ENCODE measurements around the gene ASMT.

ASMT gene

GRCh38 chrX:1609311-1609710, 5.5 kb upstream of the ASMT start:
- Histone ChIP-seq H3K4me3 (ENCODE audit: low read depth, low read length, poor library complexity, severe bottlenecking) (no peak overlapping the region), H3K4me2 (ENCODE audit: low read length) (no peak overlapping the region), H3K9me3 (ENCODE audit: low read length) (no peaks in the 10 kb centered on the region), H3K79me2 (ENCODE audit: insufficient read depth, low read length) (no peaks in the 10 kb centered on the region), H3K27ac (ENCODE audit: low read depth, low read length, poor library complexity, severe bottlenecking) (no peak overlapping the region), H3K36me3 (ENCODE audit: insufficient read depth, low read length) (peaks cover 5% of the 10 kb centered on the region), H3K9me2 (ENCODE audit: low read depth, low read length) (no peaks in the 10 kb centered on the region), H3K9ac (ENCODE audit: low read length) (no peak overlapping the region), H3K4me1 (ENCODE audit: insufficient read depth, low read length, severe bottlenecking) (peaks cover 28% of the 10 kb centered on the region), H4K20me1 (ENCODE audit: insufficient read depth, low read length) (no peaks in the 10 kb centered on the region), H3K27me3 (ENCODE audit: insufficient read depth, low read length) (no peaks in the 10 kb centered on the region), H3F3A (ENCODE audit: insufficient read depth, low read length) (0 out of 2 replicates have a peak, but pooled peaks cover 6% of the 10 kb centered on the region), H2AFZ (ENCODE audit: low read length) (no peak overlapping the region)
- TF ChIP-seq EZH2 (IDR thresholded peaks at IDR 0.05; ENCODE audit: borderline replicate concordance, low read length), result no peak
- no peak for TF ChIP-seq CTCF (IDR thresholded peaks at IDR 0.05; ENCODE audit: low read length)

GRCh38 chrX:1609762-1610161, 5.1 kb upstream of the ASMT start:
- TF ChIP-seq EZH2 (IDR thresholded peaks at IDR 0.05; ENCODE audit: borderline replicate concordance, low read length) (no peak), CTCF (IDR thresholded peaks at IDR 0.05; ENCODE audit: low read length) (no peak)
- Histone ChIP-seq H3K36me3 (ENCODE audit: insufficient read depth, low read length) (peaks cover under 1% of the 10 kb centered on the region; the same call in 1 of the 2 replicates), H3K4me1 (ENCODE audit: insufficient read depth, low read length, severe bottlenecking) (peaks cover 29% of the 10 kb centered on the region), H3F3A (ENCODE audit: insufficient read depth, low read length) (0 out of 2 replicates have a peak, but pooled peaks cover 4% of the 10 kb centered on the region), H3K9ac (ENCODE audit: low read length) (no peak overlapping the region), H3K4me3 (ENCODE audit: low read depth, low read length, poor library complexity, severe bottlenecking) (no peak overlapping the region), H4K20me1 (ENCODE audit: insufficient read depth, low read length) (no peaks in the 10 kb centered on the region), H3K9me3 (ENCODE audit: low read length) (no peaks in the 10 kb centered on the region), H3K9me2 (ENCODE audit: low read depth, low read length) (no peaks in the 10 kb centered on the region), H3K79me2 (ENCODE audit: insufficient read depth, low read length) (no peaks in the 10 kb centered on the region), H3K27ac (ENCODE audit: low read depth, low read length, poor library complexity, severe bottlenecking) (peak overlapping the region; percentile 20), H3K27me3 (ENCODE audit: insufficient read depth, low read length) (no peaks in the 10 kb centered on the region), H2AFZ (ENCODE audit: low read length) (no peak overlapping the region), H3K4me2 (ENCODE audit: low read length) (no peak overlapping the region)

- H3K9me2 ChIP-seq (ENCODE audit: low read depth, low read length), result no peaks in the 10 kb centered on the region
- no peaks in the 10 kb centered on the region for H3K79me2 ChIP-seq (ENCODE audit: insufficient read depth, low read length)
- TF ChIP-seq EZH2 (IDR thresholded peaks at IDR 0.05; ENCODE audit: borderline replicate concordance, low read length) (no peak), CTCF (IDR thresholded peaks at IDR 0.05; ENCODE audit: low read length) (no peak)
- H3K9ac ChIP-seq (ENCODE audit: low read length), result no peak overlapping the region
- H3K4me2 ChIP-seq (ENCODE audit: low read length), result no peak overlapping the region
- peak overlapping the region; percentile 20 for H3K27ac ChIP-seq (ENCODE audit: low read depth, low read length, poor library complexity, severe bottlenecking)
- H3K4me3 ChIP-seq (ENCODE audit: low read depth, low read length, poor library complexity, severe bottlenecking), result no peak overlapping the region
- H3K27me3 ChIP-seq (ENCODE audit: insufficient read depth, low read length), result no peaks in the 10 kb centered on the region
- H3K36me3 ChIP-seq (ENCODE audit: insufficient read depth, low read length), result no peaks in the 10 kb centered on the region
- H3K9me3 ChIP-seq (ENCODE audit: low read length), result no peaks in the 10 kb centered on the region
- no peaks in the 10 kb centered on the region for H4K20me1 ChIP-seq (ENCODE audit: insufficient read depth, low read length)
- peaks cover 33% of the 10 kb centered on the region for H3K4me1 ChIP-seq (ENCODE audit: insufficient read depth, low read length, severe bottlenecking)
- 0 out of 2 replicates have a peak, but pooled peaks cover 4% of the 10 kb centered on the region for H3F3A ChIP-seq (ENCODE audit: insufficient read depth, low read length)
- H2AFZ ChIP-seq (ENCODE audit: low read length), result no peak overlapping the region
These were observed 4.7 kb upstream of the ASMT start for GRCh38 chrX:1610166-1610565.
